GM12875 (cell line): Measurements from ENCODE around the gene C16orf87.
"Not testable (repeated sequence)": the region's sequence is repeated elsewhere in the genome, so short reads cannot be mapped to it uniquely, and the experiment has no call there.

Experiments used
- H3K4me3 ChIP-seq: one replicate; pipeline ENCODE4 v1.5.1; 2011; ENCODE audit warnings: low read depth, low read length, control low read depth
- TF ChIP-seq, protein P1 (sequence below): IDR thresholded peaks from 2 replicates; pipeline ENCODE4 v1.5.1; 2011; ENCODE audit warnings: low read depth, mild to moderate bottlenecking, control low read depth, inconsistent platforms, low read length, moderate library complexity, borderline replicate concordance; ENCODE audit not compliant: insufficient read depth

C16orf87 gene

GRCh38 chr16:46785076-46785845, 45.7 kb downstream of the C16orf87 start:
- H3K4me3 ChIP-seq = no peak overlapping the region
- TF ChIP-seq, protein P1, sequence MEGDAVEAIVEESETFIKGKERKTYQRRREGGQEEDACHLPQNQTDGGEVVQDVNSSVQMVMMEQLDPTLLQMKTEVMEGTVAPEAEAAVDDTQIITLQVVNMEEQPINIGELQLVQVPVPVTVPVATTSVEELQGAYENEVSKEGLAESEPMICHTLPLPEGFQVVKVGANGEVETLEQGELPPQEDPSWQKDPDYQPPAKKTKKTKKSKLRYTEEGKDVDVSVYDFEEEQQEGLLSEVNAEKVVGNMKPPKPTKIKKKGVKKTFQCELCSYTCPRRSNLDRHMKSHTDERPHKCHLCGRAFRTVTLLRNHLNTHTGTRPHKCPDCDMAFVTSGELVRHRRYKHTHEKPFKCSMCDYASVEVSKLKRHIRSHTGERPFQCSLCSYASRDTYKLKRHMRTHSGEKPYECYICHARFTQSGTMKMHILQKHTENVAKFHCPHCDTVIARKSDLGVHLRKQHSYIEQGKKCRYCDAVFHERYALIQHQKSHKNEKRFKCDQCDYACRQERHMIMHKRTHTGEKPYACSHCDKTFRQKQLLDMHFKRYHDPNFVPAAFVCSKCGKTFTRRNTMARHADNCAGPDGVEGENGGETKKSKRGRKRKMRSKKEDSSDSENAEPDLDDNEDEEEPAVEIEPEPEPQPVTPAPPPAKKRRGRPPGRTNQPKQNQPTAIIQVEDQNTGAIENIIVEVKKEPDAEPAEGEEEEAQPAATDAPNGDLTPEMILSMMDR = no peak

- not testable (repeated sequence) for H3K4me3 ChIP-seq
Observed at GRCh38 chr16:46784569-46784968, 46.4 kb downstream of the C16orf87 start.

DNA sequence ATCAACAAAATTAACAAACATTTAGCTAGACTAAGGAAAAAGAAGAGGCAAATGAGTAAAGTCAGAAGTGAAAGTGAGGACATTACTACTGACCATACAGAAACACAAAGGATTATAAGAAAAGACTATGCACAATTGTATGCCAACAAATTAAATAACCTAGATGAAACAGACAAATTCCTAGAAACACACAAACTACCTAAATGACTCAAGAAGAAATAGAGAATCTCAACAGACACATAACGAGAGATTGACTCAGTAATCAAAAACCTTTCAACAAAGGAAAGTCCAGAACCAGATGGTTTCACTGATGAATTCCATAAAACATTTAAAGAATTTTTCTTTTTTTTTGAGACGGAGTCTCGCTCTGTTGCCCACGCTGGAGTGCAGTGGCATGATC, 47.2 kb downstream of the C16orf87 start:
- H3K4me3 ChIP-seq = no peak overlapping the region

DNA sequence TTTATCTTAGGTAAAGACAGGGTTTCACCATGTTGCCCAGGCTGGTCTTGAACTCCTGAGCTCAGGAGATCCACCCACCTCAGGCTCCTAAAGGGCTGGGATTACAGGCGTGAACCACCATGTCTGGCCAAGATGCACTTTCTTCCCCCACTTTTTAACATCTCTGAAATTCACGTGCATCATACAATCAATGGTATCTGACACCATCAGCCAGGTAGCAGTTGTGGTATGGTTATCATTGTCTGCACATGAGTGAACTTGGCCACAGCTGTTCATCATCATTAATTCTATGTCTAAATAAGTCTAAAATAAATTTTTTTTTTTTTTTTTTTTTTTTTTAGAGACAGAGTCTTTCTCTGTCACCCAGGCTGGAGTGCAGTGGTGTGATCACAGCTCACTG, 48.7 kb downstream of the C16orf87 start:
- no peak overlapping the region for H3K4me3 ChIP-seq
- TF ChIP-seq, protein P1 = no peak

More for the DNA sequence above, 47.2 kb downstream of the C16orf87 start:
- TF ChIP-seq, protein P1 = no peak

DNA sequence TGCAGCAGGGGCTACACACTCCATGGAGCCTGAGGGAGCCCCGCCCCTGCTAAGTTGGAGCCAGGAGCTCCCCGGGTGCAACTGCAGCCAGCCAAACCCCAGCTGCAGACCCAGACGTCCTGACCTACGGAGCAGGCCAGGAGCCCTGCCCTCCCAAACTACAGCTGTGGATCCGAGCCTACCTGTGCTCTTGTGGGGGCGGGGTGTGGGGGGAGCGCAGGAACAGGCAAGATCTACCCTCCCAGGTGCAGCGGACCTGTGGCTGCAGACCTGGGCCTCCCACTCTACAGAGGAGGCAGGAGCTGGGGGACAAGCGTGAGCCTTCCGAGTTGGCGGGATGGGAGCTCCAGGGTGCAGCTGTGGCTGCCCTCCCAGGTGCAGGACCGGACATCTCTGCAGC, 53.2 kb downstream of the C16orf87 start:
- H3K4me3 ChIP-seq = no peak overlapping the region
- TF ChIP-seq, protein P1 = no peak

DNA sequence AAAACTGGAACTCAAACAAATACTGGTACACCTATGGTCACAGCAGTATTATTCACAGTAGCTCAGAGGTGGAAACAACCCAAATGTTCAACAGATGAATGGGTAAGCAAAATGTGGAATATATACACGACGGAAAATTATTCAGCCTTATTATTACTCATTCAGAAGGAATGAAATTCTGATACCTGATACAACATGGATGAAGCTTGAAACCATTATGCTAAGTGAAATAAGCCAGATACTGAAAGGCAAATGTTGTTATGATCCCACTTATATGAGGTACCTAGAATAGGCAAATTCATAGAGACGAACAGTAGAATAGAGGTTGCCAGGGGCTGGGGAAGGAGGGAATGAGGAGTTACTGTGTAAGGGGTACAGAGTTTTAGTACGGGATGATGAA, 55.8 kb downstream of the C16orf87 start:
- H3K4me3 ChIP-seq = no peak overlapping the region

GRCh38 chr16:46774743-46775177, 56.2 kb downstream of the C16orf87 start:
- TF ChIP-seq, protein P1 = no peak

More for the DNA sequence above, 55.8 kb downstream of the C16orf87 start:
- TF ChIP-seq, protein P1 = no peak

More at GRCh38 chr16:46774743-46775177, 56.2 kb downstream of the C16orf87 start:
- no peak overlapping the region for H3K4me3 ChIP-seq
